Colon (tissue), 2 donors: Measurements from ENCODE around the gene SDC3.
"Not testable (repeated sequence)": the region's sequence is repeated elsewhere in the genome, so short reads cannot be mapped to it uniquely, and the experiment has no call there.

Experiments
- FAIRE-seq: peaks from 2 replicates; lab custom pipeline; 2012; peaks lifted over from hg19 to GRCh38; lab: Jason Lieb, UNC
- donor health status: control.
- donor health status: control.

SDC3 gene, protein sequence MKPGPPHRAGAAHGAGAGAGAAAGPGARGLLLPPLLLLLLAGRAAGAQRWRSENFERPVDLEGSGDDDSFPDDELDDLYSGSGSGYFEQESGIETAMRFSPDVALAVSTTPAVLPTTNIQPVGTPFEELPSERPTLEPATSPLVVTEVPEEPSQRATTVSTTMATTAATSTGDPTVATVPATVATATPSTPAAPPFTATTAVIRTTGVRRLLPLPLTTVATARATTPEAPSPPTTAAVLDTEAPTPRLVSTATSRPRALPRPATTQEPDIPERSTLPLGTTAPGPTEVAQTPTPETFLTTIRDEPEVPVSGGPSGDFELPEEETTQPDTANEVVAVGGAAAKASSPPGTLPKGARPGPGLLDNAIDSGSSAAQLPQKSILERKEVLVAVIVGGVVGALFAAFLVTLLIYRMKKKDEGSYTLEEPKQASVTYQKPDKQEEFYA

DNA sequence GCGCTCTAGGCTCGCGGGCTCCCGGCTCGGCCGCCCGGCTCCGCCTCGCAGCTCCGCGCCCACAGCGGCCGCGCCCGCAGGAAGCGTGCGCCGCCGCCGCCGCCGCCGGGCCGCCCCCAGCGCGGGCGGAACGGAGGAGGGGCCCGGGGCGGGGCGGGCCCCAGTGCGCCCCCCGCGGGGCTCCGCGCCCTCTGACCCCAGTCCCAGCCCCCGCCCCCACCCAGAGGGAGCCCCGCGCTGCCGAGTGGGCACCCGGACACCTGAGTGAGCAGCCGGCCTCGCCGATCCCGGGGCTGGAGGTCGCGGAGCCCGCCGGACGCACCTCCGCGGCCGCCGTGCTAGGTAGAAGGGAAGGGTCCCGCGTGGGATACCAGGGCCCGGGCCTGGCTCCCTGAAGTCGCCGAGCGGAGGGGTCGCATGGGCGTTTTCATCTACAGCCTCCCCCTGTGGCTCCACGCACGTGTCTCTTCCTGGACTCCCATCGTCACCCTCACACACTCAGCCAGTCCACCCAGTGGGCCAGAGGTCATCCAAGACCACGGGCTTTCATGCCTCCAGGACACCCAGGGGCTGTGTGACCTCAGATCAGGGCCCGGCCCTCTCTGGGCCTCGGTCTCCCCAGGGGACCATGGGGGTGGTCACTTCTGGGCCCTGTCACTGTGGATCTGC lies at the start of gene SDC3:
Gene SDC3 (minus strand): TSS at position 63 of the 669 bp plus-strand sequence. CDS start 172 bp downstream, outside the sequence.
- no peak for FAIRE-seq

DNA sequence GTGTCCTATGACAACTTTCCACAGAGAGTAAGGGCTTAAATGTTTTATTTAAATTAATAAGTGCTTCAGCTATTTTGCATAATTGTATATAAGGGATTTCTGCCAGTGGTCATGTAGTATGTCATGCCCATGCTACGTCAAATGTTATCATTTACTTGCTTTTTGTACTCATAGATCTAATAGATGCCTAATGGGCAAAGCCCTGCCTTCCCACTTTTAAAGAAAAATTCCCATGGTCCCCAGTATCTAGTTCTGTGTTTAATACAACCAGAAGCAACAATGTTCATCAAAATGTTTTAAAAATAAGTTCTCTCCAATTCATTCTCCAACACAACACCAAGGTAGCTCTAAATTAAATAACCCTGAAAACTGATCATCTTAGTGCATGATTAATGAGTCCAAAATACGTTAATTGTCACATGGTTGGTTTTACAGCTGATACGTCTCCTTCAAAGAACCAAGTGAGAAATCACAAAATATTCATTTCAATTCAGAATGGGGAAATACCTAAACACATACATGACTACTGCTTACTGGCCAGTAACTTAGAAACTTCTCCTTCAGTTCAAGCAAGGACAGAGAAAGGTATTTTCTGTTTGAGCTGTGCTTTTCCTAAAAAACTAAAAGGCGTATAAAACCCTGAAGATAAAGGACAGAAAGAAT lies 49.1 kb upstream of the SDC3 start:
- no peak for FAIRE-seq

DNA sequence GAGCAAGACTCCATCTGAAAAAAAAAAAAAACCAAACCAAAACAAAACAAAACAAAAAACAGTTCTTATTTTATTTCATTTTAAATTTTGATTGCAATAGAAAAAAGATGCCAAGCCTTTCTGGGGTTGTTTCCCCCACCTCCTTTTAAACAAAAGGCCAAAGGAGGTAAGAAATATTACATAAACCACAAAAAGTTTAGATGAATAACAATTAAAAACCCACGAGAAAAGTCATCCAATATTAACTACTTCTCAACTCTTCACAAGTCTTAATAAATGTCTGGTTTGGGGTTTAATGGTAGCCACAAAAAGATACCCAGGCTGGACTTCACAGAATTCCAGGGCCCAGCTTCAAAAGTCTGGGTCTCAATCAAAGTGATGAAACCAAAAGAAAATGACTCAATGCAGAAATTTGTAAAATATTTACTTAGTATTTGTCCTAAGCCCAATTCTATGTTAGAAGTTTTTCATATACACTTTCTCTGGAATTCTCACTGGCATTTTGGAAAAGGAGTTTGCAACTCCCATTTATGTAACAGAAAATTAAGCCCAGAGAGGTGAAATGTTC lies 47.0 kb upstream of the SDC3 start:
- no peak for FAIRE-seq

DNA sequence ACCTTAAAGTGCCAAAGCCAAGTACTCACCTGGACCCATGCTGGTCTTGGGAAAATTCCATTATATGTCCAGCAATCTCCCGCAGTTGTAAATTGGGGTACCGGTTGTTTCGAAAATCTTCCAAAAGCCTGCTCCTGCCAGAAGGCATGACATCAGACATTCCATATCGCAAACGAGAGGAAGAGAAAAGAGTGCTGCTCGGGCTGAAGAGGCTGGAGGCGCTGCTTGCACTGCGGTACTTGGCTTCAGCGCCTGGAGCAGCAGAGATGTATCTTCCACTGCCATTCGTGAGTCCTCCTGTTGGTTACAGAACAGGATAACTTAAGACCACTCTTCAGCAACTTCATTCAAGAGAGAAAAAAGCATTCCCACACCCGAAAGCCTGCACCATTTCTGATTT lies 45.1 kb upstream of the SDC3 start:
- FAIRE-seq, result no peak

DNA sequence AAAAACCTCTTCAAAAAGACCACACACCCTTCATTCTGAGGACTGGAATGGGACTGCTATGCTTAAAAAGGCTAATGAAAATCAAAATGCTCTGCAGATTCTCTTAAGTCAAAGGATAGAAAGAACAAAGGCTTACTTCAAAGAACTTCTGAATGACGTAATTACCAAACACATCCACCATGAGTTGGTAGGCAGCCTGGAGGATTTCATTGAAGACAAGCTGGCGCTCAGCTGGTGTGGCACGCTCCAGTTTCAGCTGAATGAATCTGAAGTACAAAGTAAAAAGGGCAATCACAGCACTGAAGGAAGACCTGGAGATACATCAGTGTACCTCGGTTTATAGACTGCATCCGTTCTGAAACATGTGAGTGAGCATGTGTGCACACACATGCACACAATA lies 43.5 kb upstream of the SDC3 start:
- FAIRE-seq, result no peak

DNA sequence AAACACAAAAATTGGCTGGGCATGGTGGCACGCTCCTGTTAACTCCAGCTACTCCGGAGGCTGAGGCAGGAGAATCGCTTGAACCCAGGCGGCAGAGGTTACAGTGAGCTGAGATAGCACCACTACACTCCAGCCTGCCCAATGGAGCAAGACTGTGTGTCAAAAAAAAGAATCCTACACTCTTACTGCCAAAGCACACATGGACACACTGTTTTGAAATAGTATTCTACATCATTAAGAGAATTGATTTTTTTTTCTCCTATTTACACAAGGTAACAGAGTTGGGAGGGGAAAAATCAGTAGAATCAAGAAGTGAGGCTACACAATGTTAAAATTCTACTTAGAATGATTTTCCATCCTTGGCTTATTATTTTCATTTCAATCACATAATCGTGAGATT lies 42.1 kb upstream of the SDC3 start:
- no peak for FAIRE-seq

DNA sequence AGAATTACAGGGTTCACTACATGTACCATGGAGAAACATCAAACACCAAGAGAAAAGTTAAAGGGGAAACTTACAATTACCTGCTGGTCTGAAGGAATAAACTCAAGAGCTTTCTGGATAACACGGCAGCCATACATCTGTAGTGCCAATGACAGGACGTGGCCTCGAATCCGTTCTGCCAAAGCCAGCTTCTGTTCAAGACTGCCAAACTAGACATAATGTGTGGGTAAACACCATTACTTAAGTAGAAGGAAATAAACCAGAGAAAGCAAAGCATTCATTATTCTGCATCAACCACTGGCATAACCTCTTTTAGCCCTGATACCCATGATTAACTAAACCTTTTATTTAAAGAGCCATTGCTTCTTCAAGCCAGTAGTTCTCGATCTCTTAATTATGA lies 41.5 kb upstream of the SDC3 start:
- FAIRE-seq, result no peak

DNA sequence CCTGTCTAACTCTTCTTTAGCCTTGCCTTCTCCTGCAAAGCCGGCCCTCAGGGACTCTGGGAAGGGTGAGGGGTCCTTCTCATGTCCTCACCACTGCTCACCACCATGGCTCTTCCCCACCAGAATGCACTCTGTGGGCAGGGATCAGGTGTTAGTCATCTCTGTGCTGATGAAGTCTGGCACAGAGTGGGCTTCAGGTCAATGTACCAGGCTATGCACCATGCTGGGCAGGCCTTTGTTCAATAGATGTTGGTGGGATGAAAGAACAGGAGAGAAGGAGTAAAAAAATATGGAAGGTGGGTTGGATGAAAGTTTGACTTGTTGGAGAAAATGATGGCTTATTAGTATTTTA lies 40.9 kb upstream of the SDC3 start:
- not testable (repeated sequence) for FAIRE-seq

DNA sequence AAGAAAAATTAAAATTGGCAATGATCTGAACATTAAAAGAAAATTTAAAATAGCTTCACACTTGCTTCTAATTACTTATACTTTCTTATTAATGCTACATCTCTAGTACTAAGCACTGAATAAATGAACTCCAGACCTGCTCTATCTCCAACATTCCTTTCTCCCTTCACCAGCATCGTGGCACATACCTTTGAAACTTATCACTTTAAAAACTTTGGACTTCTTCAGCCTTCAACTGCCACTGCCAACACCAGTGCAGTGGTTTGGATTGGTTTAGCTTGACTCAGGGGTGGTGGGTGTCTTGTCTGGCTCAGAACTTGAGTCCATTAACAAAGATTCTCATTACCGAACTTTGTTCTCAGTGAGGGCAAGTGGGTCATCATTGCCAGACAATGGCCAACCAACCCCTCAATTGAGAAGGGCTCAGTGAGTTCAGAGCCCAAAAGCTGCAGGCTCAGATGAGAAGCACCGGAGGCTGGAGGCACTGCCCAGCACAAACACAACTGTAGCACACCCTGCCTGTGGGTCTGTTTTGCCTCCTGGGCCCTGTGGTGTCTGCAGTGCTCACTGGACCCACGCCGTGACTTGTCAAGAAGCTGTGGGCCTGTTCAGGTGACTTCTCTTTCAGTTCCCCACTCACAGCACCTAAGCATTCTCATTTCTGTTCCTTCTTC lies 40.4 kb upstream of the SDC3 start:
- FAIRE-seq, result not testable (repeated sequence)

DNA sequence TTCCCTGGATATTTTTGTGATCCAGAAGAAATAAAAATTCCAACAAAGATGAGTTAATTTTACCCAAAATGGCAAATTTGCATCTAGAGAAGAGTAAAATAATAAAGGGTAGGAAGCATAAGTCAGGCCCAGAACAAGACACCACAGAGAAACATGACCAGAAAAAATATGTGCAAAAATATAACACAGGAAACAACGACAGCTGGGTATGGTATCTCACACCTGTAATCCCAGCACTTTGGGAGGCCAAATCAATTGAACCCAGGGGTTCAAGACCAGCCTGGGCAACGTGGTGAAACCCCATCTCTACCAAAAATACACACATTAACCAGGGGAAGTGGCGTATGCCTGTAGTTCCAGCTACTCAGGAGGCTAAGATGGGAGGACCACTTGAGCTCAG lies 39.7 kb upstream of the SDC3 start:
- FAIRE-seq, result no peak

DNA sequence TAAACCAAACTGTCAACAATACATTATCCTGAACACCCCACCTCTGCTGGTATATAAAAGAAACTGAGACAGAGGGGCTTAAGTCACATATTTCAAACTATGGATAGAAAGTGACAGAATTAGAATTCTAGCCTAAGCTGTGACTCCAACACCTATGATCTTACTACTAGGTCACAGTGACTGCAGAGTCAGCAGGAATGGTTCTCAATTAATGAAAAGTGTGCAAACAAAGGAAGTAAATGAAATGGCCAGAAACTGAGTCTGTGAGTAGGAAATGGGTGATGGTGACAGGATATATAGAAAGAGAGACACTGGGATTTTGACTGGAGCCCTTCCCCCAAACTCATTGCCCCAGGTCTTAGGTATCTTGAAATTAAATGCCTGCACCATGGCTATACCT lies 38.7 kb upstream of the SDC3 start:
- no peak for FAIRE-seq

DNA sequence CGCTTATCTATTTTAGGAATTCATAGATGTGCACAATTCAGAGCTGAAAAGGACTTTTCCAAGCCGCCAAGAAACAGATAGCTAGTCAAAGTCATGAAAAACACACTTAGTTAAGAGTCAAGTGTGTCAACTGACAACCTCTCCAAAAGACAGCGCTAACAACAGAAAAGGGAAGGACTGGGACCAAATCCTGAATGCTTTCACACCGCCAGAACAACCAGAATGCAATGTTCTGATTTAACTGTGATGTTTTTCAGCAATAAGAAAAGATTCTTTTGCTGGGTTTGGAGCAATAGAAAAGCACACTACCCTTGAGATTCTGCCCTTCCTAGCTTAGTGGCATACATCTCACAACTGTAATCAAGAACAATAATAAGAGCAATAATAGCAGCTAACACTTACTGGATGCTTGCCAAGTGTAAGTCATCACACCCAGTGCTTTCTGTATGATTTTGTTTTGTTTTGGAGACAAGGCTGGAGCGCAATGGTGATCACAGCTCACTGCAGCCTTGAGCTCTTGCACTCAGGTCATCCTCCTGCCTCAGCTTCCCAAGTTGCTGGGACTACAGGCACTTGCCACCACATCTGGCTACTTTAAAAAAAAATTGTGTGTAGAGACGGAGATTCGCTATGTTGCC lies 33.9 kb upstream of the SDC3 start:
- FAIRE-seq, result no peak

DNA sequence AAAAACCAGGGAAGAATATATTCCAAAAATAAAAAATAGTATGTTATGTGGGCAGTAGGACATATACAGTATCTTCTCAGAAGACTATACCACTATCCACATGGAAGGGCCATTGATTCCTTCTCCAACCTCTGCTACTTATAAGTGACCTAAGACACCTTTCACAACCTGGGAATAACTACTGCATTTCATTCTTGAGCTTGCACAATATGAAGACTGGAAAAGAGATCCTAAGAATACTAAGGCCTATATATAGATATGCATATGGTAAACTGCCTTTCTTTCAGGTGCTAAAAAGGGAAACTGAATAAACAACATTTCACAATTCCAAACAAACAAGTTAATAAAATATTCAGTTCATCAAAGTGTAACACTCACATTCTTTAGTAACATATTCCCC lies 32.0 kb upstream of the SDC3 start:
- FAIRE-seq, result no peak

DNA sequence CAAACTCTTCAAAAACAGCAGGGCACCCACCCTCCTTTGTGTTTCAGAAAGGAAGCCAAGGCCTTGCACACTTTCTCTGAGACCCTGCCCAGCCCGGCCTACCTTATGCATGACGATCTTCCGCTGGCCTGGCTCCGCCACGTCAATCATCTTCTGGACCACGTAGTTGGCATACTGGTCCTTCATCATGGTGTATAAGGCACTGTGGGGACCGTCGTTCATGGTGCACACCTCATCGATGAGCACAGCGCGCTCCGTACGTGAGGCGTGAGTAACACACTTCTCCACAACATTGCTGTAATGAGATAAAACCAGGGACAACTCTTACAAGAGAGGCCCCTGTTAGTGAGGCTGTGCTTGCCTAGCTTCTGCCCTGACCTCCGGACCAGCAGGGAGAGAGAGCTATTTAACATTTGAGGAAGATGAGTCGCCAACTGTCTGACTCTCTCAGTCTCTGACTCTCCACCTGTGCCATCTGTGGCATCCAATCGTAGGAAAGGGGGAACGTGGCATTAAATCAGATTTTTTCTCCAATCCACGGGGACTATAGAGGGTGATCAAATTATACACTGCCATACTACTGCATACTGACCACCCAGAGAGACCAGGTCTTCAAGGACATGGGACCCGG lies 28.1 kb upstream of the SDC3 start:
- no peak for FAIRE-seq

DNA sequence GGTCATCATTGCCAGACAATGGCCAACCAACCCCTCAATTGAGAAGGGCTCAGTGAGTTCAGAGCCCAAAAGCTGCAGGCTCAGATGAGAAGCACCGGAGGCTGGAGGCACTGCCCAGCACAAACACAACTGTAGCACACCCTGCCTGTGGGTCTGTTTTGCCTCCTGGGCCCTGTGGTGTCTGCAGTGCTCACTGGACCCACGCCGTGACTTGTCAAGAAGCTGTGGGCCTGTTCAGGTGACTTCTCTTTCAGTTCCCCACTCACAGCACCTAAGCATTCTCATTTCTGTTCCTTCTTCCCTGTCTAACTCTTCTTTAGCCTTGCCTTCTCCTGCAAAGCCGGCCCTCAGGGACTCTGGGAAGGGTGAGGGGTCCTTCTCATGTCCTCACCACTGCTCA lies 27.2 kb upstream of the SDC3 start:
- not testable (repeated sequence) for FAIRE-seq

DNA sequence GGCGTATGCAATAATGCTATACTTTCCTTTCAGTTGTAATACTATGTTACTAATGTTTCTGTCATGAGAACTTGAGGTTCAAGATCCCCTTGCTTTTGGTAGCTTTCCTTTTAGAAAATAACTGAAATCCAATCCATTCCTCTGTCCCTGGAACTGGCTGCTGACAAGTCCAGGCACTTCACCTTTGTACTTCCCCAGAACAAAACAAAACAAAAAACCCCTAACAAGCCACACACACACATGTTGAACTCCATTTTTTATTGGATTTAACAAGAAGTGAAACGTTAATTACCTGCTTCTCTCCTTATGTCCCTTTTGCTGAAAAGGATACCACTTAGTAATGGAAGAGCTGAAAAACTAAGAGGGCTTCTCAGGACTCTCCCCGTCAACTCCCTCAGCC lies 26.1 kb upstream of the SDC3 start:
- no peak for FAIRE-seq

DNA sequence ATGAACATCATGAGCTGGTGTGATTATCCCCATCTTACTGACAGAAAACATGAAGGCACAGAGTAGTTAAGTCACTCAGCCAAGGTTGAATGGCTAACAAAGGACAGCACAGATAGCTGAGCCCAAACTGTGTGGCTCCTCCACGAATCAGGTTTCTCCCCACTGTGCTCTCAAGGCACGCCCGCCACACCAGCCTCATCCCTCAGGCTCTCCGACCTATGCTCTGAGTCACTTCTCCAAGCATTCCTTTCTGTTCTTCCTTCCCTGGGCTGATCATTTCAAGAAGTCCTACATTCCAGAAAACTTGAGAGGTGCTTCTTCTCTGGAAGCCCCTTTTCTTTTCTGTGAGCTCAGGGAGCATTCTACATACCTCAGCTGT lies 25.3 kb upstream of the SDC3 start:
- no peak for FAIRE-seq

DNA sequence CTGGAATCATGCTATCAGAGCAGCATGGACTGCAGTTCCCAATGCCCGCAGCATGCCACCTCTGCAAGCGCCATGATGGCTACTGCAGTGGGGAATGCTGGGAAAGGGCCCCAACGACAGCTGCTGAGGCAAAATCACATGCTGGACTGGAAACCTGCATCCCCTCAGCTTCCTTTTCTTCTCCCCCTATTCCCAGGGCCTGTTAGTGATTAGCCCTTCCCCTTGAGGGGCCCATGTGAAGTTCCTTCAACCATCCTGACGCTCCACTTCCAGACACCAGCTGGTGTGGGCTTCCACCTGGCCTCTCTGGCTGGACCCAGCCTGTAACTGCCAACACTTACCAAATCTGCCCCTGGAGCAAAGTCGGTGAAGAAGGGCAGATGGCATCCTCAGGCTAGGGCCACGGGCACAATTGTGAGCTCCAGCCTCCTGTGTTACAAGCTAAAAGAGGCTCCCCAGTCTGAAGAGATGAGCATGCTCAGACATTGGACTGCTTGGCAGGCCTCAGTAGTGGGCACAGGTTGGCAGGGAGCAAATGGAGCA lies 22.1 kb upstream of the SDC3 start:
- no peak for FAIRE-seq

DNA sequence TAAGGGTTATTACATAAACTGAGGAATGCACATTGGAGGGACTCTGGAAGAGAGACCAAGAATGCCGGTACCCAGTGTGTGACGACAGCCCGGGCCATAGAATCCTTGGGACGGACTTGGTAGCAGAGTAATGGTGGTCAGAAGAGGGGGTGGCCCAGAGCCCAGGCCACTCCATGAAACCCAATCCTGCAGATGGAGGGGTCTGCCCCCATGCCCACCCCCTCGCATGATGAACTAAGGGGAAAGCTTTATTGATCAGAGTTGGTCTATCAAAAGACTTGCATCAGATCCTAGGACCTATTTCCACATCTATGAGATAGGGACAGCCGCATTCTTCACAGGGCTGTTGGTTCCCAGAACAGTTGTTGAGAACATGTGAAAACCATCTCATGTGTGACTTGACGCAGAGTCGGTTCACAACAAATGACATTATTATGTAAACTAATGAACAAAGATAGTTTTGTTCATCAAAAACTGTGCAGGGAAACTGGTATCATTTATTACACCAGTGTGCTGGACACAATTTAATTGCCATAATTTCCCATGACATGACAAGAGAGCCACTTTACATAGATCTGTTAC lies 21.5 kb upstream of the SDC3 start:
- FAIRE-seq, result no peak

DNA sequence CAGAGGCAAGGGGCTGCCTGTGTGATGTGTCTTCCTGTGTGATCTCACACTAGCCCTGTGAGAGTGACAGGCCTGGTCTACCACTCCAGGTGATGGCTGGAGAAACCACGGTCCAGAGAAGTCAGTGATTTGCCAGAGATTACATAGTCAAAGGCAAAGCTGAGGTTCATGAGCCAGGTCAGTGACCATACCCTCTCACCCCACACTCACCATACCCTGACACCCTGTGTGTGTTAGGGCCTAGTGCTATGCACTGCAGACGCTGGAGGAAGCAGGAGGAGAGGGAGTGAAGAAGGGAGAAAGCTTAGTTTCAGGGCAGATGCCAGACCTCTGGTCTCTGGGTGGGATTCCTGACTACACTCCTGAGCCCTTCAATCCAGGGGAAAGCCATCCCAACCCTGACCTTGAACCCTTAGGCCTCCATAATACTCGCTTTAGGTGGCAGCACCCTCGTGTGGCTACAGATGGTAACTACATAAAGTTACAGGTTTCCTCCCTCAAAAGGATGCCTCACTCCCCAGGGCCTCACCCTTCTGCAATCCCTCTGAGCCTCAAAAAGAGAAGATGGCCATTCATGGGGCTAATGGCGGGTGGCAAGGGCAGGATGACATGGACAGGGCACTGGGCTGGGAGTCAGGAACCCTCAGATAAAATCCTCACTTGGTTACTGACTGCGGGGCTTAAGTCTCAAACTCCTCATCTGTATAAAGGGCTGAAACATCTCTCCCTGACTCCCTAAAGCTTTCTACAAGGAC lies 20.8 kb upstream of the SDC3 start:
- no peak for FAIRE-seq
